Upper lobe of left lung (tissue), 6 donors: ENCODE measurements around the gene ADAMTS12. TPM values are rescaled to one million over a fixed set of nuclear protein-coding genes. Genes with fewer than 3 reads are reported as not detected.

Source experiments
- ATAC-seq, 2 donors: fragments of 200-7000 bp; cut with Tn5 transposase; one replicate each; pipeline ENCODE4 v1.9.1; 2022; ENCODE audit warnings: mild to moderate bottlenecking in 2 of 2, moderate library complexity in 2 of 2; ENCODE audit not compliant: low FRiP score in 2 of 2
- DNase-seq, 2 donors: peaks; one replicate each; pipeline ENCODE4 v3.0.0-alpha.2; 2019 to 2020
- H3K27ac ChIP-seq, 4 donors: fragments of 200-600 bp; sonication (generic); one replicate each; pipeline ENCODE4 v1.5.1; 2016 to 2019
- H3K27me3 ChIP-seq, 4 donors: fragments of 200-600 bp; sonication (generic); one replicate each; pipeline ENCODE4 v1.5.1; 2017 to 2019
- H3K36me3 ChIP-seq, 4 donors: fragments of 200-600 bp; sonication (generic); one replicate each; pipeline ENCODE4 v1.5.1; 2016 to 2019
- H3K4me1 ChIP-seq, 4 donors: fragments of 200-600 bp; sonication (generic); one replicate each; pipeline ENCODE4 v1.5.1; 2018 to 2019
- H3K4me3 ChIP-seq, 4 donors: fragments of 200-600 bp; sonication (generic); one replicate each; pipeline ENCODE4 v1.5.1; 2017 to 2019; ENCODE audit warnings: mild to moderate bottlenecking in 2 of 4, moderate library complexity in 1 of 4
- H3K9me3 ChIP-seq, 4 donors: fragments of 200-600 bp; sonication (generic); one replicate each; pipeline ENCODE4 v1.5.1; 2018 to 2019
- EP300 ChIP-seq, 4 donors: sonication (generic); formaldehyde crosslinking; IDR thresholded peaks; one replicate each; pipeline ENCODE4 v1.5.1; 2017; ENCODE audit warnings: antibody characterized with exemption in 4 of 4, control low read depth in 2 of 4
- POLR2A ChIP-seq, 4 donors: fragments of 450-650 bp; IDR thresholded peaks; one replicate each; pipeline ENCODE4 v1.5.1; 2016 to 2017; ENCODE audit warnings: antibody characterized with exemption in 4 of 4, mild to moderate bottlenecking in 2 of 4
- POLR2AphosphoS5 ChIP-seq, 2 donors: sonication (generic); formaldehyde crosslinking; IDR thresholded peaks; one replicate each; pipeline ENCODE4 v1.5.1; 2017; ENCODE audit warnings: antibody characterized with exemption in 2 of 2
- WGBS, 2 donors: methylation state at CpG; one replicate each; pipeline ENCODE4 v1.1.5; 2017 to 2018; 5-methylcytosine and 5-hydroxymethylcytosine counted together
- total RNA-seq, 6 donors: library from RNA; depleted of rRNA in 4 of 6; stranded (reverse); fragments of >200 nt in 4 of 6; gene quantifications; one replicate each; pipeline versions ENCODE4 v1.1.0 to v1.2.1, GENCODE V29; 2016 to 2021
- TF ChIP-seq, protein P1 (sequence below), 6 experiments: fragments of 450-650 bp in 4 of 6; fragments of 200-600 bp in 2 of 6; sonication (generic) in 2 of 6; IDR thresholded peaks; one replicate each; pipeline ENCODE4 v1.5.1; 2016 to 2019; ENCODE audit warnings: antibody characterized with exemption in 6 of 6
- donor health status: DM: no; HTN: no; CAD: no; lungs with moderate emphysema.
- donor health status: DM: no; HTN: yes; CAD: no; lungs with severe emphysema.

The ADAMTS12 gene
- total RNA-seq, 6 donors from 2014 or later: 2.3 to 16.8 (median 7.4) TPM

GRCh38 chr5:33764786-33765185 lies 127.0 kb downstream of the ADAMTS12 start:
- no peaks in the 10 kb centered on the region for H3K4me1 ChIP-seq
- no peak for ATAC-seq
- no peak overlapping the region for H3K27ac ChIP-seq
- no peaks in the 10 kb centered on the region for H3K36me3 ChIP-seq
- H3K4me3 ChIP-seq: no peak overlapping the region
- no peak for DNase-seq
- no peaks in the 10 kb centered on the region for H3K9me3 ChIP-seq
- TF ChIP-seq EP300 (IDR thresholded peaks at IDR 0.05) (no peak), POLR2AphosphoS5 (IDR thresholded peaks at IDR 0.05) (no peak)
- no peaks in the 10 kb centered on the region for H3K27me3 ChIP-seq
- 88% methylated on average over 3 of the region's 3 CpGs for WGBS, 2 donors

DNA sequence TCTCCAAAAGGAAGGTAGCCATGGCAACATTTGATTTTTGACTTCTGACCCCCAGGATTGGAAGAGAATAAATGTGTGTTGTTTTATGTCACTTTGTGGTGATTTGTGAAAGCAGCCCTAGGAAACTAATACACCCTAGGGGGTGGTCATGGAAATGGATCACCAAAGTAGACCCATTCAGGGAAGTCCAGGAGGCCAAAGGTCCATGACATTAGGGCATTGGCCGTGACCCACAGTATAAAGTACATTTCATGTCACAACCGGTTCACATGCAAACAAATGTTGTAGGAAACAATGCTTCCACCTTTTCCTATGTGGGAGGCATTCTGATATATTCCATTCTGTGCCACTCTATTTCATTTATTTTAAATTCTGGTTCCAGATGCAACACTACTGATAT lies 128.4 kb downstream of the ADAMTS12 start:
- H3K9me3 ChIP-seq: no peaks in the 10 kb centered on the region
- no peak overlapping the region for H3K4me3 ChIP-seq
- TF ChIP-seq POLR2A (IDR thresholded peaks at IDR 0.05) (no peak), POLR2AphosphoS5 (IDR thresholded peaks at IDR 0.05) (no peak), EP300 (IDR thresholded peaks at IDR 0.05) (no peak)
- TF ChIP-seq, protein P1, sequence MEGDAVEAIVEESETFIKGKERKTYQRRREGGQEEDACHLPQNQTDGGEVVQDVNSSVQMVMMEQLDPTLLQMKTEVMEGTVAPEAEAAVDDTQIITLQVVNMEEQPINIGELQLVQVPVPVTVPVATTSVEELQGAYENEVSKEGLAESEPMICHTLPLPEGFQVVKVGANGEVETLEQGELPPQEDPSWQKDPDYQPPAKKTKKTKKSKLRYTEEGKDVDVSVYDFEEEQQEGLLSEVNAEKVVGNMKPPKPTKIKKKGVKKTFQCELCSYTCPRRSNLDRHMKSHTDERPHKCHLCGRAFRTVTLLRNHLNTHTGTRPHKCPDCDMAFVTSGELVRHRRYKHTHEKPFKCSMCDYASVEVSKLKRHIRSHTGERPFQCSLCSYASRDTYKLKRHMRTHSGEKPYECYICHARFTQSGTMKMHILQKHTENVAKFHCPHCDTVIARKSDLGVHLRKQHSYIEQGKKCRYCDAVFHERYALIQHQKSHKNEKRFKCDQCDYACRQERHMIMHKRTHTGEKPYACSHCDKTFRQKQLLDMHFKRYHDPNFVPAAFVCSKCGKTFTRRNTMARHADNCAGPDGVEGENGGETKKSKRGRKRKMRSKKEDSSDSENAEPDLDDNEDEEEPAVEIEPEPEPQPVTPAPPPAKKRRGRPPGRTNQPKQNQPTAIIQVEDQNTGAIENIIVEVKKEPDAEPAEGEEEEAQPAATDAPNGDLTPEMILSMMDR (IDR thresholded peaks at IDR 0.05): no peak
- no peak overlapping the region for H3K27ac ChIP-seq
- H3K27me3 ChIP-seq: no peaks in the 10 kb centered on the region
- H3K36me3 ChIP-seq: no peaks in the 10 kb centered on the region
- H3K4me1 ChIP-seq: no peaks in the 10 kb centered on the region
- WGBS, 2 donors: 88 to 92% methylated on average over 2 of the region's 2 CpGs
- DNase-seq (no peak), ATAC-seq (no peak)

DNA sequence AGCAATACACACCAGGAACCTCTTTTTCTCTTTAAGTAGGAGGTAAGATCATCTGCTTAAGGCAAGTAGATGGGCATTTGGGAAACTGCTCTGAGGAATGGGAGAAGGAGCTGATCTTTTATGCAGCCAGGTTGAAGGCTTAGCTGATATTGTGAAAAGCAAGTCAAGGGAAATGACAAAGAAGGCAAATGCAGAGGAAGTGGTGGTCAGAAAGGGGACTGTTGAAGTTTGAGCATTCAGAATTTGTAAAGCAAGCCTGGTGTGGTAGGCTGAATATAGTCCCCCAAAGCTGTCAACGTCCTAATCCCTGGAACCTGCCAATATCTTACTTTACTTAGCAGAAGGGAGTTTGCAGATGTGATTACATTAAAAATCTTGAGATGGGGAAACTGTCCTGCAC lies 128.9 kb downstream of the ADAMTS12 start:
- WGBS, 2 donors: 50 to 59% methylated on average over 1 of the region's 1 CpG
- no peak for DNase-seq
- ATAC-seq: no peak
- Histone ChIP-seq H3K4me3 (no peak overlapping the region), H3K36me3 (no peaks in the 10 kb centered on the region), H3K9me3 (no peaks in the 10 kb centered on the region), H3K27ac (no peak overlapping the region), H3K27me3 (no peaks in the 10 kb centered on the region), H3K4me1 (no peaks in the 10 kb centered on the region)
- no peak for TF ChIP-seq POLR2AphosphoS5 (IDR thresholded peaks at IDR 0.05)

DNA sequence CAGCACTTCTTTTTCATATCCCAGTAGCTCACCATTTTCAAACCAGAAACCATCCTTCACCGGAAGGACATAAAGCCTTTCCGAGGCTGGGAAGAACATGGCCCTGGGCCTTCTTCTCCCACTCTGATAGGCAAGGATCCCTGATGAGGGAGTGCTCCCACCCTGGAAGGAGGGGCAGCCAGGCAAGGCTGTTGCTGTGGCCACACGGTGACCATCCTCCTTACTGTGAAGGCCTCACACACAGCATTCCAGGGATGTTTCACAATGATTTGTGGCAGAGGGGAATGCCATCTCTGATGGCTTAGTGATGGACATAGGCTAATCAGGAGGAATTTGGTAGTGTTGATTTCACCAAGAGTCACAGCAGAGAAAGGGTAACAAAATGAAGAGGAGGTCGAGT lies 130.7 kb downstream of the ADAMTS12 start:
- WGBS, 2 donors: 55 to 72% methylated on average over 3 to 4 of the region's 4 CpGs
- Histone ChIP-seq H3K4me1 (no peaks in the 10 kb centered on the region), H3K36me3 (no peaks in the 10 kb centered on the region), H3K9me3 (no peaks in the 10 kb centered on the region), H3K27me3 (no peaks in the 10 kb centered on the region), H3K27ac (no peak overlapping the region), H3K4me3 (no peak overlapping the region)
- ATAC-seq: no peak
- TF ChIP-seq POLR2AphosphoS5 (IDR thresholded peaks at IDR 0.05) (no peak), POLR2A (IDR thresholded peaks at IDR 0.05) (no peak), EP300 (IDR thresholded peaks at IDR 0.05) (no peak)
- TF ChIP-seq, protein P1 (IDR thresholded peaks at IDR 0.05): no peak
- DNase-seq: no peak

- ATAC-seq (no peak), DNase-seq (no peak)
- Histone ChIP-seq H3K27ac (no peak overlapping the region), H3K4me3 (no peak overlapping the region), H3K27me3 (no peaks in the 10 kb centered on the region), H3K4me1 (no peaks in the 10 kb centered on the region), H3K36me3 (no peaks in the 10 kb centered on the region), H3K9me3 (no peaks in the 10 kb centered on the region)
- 85 to 95% methylated on average over 2 of the region's 2 CpGs for WGBS, 2 donors
- no peak for TF ChIP-seq POLR2A (IDR thresholded peaks at IDR 0.05)
- TF ChIP-seq EP300 (IDR thresholded peaks at IDR 0.05): no peak
- TF ChIP-seq POLR2AphosphoS5 (IDR thresholded peaks at IDR 0.05): no peak
- TF ChIP-seq, protein P1 (IDR thresholded peaks at IDR 0.05): no peak
Observed at GRCh38 chr5:33758737-33759136, 133.1 kb downstream of the ADAMTS12 start.

DNA sequence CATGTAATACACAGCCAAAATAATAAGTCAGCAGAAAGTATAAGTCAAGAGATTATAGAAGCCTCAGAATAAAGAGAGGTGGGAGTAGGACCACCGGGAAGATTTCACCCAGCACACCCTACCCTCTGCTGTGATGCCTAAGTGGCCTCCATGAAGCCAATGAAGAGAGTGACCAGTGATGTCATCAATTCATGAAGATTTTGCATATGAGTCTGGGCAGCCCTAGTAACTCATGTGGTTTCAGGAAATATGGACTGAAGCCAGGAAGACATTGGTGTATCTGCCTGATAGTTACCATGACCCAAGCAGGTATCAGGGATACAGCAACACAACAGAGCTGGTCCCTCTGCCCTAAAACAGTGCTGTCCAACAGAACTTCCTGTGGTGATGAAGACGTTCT lies 135.3 kb downstream of the ADAMTS12 start:
- no peaks in the 10 kb centered on the region for H3K27me3 ChIP-seq
- no peak overlapping the region for H3K27ac ChIP-seq
- no peaks in the 10 kb centered on the region for H3K36me3 ChIP-seq
- H3K4me3 ChIP-seq: no peak overlapping the region
- no peaks in the 10 kb centered on the region for H3K9me3 ChIP-seq
- WGBS, 2 donors: 79% methylated on average over 2 of the region's 2 CpGs
- DNase-seq (no peak), ATAC-seq (no peak)
- TF ChIP-seq EP300 (IDR thresholded peaks at IDR 0.05): no peak
- TF ChIP-seq, protein P1 (IDR thresholded peaks at IDR 0.05): no peak
- TF ChIP-seq POLR2A (IDR thresholded peaks at IDR 0.05): no peak
- no peak for TF ChIP-seq POLR2AphosphoS5 (IDR thresholded peaks at IDR 0.05)
- H3K4me1 ChIP-seq: no peaks in the 10 kb centered on the region
